ENCODE results near the gene UNC13B.

DNA sequence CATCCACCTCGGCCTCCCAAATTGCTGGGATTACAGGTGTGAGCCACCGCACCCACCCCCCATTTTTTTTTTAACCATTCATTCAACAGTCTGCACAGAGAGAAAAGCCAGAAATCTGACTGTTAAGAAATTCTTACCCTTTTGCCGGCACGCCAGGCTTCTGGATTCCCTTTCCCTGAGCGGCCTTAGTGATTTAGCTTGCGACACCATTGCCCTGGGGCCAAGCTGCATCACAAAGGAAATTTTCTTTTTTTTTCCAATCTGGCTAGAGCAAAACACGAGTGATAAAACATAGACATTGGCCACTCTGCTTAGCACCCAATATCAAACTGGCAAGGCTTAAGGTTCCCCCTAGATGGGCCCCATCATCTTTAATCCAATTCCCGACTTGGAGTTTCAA lies 24.9 kb upstream of the UNC13B start:
- TF ChIP-seq, protein P1, sequence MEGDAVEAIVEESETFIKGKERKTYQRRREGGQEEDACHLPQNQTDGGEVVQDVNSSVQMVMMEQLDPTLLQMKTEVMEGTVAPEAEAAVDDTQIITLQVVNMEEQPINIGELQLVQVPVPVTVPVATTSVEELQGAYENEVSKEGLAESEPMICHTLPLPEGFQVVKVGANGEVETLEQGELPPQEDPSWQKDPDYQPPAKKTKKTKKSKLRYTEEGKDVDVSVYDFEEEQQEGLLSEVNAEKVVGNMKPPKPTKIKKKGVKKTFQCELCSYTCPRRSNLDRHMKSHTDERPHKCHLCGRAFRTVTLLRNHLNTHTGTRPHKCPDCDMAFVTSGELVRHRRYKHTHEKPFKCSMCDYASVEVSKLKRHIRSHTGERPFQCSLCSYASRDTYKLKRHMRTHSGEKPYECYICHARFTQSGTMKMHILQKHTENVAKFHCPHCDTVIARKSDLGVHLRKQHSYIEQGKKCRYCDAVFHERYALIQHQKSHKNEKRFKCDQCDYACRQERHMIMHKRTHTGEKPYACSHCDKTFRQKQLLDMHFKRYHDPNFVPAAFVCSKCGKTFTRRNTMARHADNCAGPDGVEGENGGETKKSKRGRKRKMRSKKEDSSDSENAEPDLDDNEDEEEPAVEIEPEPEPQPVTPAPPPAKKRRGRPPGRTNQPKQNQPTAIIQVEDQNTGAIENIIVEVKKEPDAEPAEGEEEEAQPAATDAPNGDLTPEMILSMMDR (conservative IDR thresholded peaks at IDR 0.05; ENCODE audit: low read depth, low read length) = no peak
- no peak for TF ChIP-seq EZH2phosphoT487 (IDR thresholded peaks at IDR 0.05; ENCODE audit: borderline replicate concordance, low read length)
- TF ChIP-seq EZH2 (IDR thresholded peaks at IDR 0.05; ENCODE audit: low read length, unreplicated experiment) = no peak
